ENCODE results near the gene TPD52L1. TPM values are rescaled to one million over a fixed set of nuclear protein-coding genes. Genes with fewer than 3 reads are reported as not detected.

Gene TPD52L1
- polyA plus RNA-seq, 3 donors: 95.6 to 114 (median 109) TPM

DNA sequence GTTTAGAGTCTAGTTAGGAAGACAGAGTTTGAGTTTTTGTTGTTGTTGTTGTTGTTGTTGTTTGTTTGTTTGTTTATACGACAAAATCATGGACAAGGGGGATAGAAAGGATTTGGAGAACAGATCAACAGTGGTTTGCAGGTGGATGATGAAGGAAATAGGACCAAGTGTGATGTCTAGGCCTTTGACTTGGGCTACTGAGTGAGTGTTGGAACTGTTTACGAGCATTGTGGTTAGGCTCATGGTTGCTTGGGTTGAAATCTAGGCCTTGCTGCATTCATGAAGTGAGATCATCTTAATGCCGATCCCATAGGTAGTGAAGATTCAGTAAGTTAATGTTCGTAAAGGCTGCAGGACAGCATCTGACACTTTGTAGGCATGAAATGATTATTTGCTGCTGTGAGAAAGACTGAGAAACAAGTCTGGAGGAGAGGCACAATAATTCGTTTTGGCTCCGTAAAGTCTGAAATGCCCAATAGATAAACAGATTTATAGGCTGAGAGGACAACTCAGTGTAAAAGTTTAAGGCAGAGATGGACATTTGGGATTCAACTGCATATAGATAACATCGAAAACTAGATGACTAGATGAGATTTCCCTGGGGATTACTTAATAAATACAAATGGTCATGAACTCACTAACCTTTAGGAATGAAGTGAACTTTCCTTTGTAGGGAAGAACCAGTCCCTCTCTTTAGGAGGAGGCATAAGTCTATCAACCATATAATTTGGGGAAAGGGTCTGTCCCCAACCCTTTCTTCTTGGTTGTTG lies 78.2 kb downstream of the TPD52L1 start:
- DNase-seq (ENCODE audit: low read depth in 3 of 3, low spot score in 2 of 3): no peak

DNA sequence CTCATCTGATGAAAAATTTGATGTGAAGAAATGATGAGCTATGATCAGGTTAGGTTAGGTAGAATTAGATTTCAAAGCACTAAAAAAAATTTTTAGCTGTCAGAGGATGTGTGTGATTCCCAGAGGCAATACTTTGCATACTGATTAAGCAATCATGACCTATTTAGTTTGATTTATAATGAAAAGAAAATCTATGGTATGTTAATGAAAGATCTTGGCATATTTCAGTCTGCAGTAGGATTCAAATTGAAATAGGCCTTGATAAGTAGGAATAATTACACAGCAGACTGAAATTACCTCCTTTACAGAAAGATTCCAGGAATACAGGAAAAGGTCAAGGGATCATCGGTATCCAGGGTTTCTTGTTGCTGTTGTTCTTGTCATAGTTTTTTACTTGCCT lies 78.9 kb downstream of the TPD52L1 start:
- no peak for DNase-seq (ENCODE audit: low read depth in 3 of 3, low spot score in 2 of 3)

DNA sequence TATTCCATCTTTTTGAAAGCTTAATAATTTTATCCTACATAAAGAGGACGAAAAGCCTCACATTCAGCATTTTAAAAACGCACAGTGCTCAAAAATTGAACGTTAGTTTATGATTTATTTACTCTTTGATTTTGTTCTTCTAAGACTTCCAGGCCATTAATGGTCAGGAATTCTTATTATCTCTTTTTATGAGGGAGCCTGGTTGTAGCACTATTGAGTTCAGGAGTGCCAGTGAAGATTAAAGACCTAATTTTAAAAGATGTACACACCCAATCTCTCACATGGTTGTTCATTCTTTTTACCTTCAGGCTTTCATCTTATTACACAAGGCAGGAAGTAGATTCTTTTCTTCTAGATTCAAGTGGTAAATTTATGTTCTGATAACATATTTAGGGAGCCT lies 79.6 kb downstream of the TPD52L1 start:
- DNase-seq (ENCODE audit: low read depth in 3 of 3, low spot score in 2 of 3): no peak

DNA sequence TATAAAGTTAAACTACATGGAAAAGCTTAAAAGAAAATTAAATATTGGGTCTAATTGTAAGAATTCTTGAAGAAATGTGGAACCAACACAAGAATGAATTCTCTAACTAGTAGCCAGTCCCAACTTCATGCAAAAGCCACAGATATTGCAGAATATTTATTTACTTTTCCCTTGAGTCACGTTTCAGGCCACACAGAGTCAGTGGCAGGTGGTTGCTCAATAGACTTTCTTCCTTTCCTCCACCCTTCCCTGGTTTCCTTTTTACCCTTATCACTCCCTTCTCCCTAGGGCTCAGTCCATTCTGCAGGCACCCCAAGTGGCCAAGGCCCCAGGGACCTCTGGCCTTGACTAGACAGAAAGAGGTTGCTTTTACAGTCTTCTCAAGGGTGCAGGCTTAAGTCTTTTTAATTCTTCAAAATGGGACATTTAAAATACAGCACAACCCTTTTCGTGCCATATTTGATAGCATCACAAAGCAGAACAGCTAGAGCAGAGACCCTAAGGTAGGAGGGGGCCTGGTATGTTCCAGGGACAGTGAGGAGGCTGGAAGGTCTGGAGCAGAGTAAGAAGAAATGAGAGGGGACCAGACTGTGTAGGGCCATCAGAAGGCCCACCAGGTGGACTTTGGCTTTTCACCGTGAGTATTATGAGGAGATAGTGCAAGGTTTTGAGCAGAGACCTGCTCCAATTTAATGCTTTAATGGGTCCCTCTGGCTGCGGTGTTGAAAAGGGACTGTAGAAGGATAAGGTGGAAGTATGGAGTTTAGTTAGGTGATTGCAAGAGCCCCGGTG lies 83.2 kb downstream of the TPD52L1 start:
- no peak for DNase-seq (ENCODE audit: low read depth in 3 of 3, low spot score in 2 of 3)

DNA sequence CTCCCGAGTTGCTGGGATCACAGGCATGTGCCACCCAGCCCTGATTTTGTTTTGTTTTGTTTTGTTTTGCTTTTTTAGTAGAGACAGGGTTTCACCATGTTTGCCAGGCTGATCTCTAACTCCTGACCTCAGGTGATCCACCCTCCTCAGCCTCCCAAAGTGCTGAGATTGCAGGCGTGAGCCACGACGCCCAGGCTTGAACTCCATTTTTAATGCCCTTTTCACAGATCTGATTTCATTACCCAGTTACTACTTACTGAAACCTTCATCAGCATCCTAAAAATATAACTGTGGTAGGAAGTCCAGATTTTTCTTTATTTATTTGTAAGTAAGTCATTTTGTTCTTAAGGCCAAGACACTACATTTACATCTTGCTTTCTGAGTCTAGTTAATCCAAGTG lies 84.2 kb downstream of the TPD52L1 start:
- DNase-seq (ENCODE audit: low read depth in 3 of 3, low spot score in 2 of 3): no peak

DNA sequence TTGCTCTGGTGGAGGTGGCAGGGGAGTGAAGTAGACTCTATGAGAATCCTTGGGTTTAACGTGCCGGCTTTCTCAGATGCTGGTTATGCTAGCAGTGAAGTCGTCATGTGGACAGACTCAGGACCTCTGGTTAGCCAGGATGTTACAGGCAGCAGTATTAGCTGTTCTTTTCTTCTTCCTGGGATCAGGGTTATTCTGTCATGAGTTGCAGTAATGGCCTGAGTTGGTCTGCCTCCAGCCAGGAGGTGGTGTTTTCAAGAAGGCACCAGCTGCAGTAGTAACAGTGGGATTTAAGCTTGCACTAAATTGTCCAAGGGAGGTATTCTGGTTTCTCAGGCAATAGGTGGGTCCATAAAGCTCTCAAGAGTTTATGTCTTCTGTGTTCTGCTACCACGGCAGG lies 91.5 kb downstream of the TPD52L1 start:
- no peak for DNase-seq (ENCODE audit: low read depth in 3 of 3, low spot score in 2 of 3)

DNA sequence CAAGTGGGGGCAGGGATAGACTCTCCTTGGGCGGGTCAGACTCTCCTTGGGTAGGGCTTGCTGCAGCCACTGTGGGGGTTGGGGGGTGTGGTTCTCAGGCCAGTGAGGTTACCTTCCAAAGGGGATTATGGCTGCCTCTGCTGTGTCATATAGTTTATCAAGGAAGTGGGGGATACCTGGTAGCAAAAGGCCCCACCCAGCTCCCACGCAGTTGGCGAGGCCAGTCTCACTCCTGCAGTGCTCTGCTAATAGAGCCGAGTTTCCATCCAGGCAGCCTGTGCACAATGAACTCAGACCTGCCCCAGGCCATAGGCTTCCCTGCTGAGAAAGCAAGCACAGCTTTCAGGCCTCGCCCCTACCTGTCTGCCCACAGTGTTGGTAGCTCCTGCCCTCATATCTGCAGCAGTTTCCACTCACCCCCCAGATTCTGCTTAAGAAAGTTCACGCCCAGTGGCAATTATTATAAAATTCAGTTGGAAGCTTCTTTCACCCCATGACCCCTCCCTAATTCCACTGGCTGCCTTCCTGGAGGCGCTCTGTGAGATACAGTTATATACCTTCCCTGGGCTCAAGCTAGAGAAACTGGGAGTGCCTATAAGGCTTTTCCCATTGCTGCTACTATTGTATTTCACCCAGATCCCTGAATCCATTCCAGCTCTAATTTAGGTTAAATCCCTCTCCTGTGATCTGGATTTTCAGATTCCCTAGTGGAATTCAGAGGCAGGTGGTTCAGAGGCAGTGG lies 92.1 kb downstream of the TPD52L1 start:
- no peak for DNase-seq (ENCODE audit: low read depth in 3 of 3, low spot score in 2 of 3)

DNA sequence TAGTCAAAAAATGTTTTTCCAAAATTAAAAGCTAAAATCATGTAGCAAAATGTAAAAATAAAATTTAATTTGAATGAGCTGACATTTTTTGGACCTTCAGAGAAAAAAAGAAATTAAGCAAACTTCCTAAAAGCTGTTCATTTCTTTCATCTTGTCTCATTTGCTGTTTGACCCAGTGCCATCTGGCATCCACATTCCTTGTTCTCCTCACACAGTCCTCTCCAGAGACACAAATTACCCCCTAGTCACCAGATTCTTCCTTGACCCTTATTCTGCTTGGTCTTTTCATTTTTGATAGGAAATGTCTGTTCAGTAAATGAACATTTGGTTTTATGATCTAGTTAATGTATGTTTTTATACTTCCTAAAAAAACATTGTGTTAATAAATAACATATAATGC lies 93.0 kb downstream of the TPD52L1 start:
- DNase-seq (ENCODE audit: low read depth in 3 of 3, low spot score in 2 of 3): no peak

DNA sequence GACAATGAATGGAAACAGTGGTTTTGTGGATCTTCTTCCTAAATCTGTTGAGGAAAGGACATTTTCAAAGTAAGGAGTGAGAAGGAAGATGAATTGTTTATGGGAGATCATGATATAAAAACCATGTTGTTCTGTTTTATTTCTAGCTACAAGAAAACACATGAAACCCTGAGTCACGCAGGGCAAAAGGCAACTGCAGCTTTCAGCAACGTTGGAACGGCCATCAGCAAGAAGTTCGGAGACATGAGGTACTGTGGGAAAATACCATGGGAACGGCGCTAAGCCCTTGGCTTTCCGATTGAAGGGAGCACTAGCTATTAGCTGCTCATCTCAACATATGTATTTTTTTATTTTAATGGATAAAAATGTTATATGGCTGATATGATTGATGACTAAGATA lies 94.6 kb downstream of the TPD52L1 start:
- no peak for DNase-seq (ENCODE audit: low read depth in 3 of 3, low spot score in 2 of 3)

DNA sequence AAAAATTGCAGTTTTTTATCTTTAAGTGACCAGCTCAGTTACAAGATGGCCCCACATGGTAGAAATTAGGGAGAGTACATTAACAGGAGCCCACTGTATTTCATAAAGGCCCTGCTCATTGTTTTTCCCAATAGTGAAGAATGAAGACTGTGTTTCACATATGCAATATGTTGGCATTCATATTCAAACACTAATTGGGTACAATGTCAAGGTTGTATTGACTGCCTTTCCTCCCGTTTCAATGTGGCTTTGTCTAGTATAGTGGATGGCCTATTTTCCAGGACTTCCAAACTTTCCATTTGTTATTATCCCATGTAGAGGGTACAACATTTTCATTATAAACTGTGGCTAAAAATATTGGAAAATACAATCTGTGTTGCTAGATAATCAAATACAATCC lies 96.9 kb downstream of the TPD52L1 start:
- no peak for DNase-seq (ENCODE audit: low read depth in 3 of 3, low spot score in 2 of 3)

DNA sequence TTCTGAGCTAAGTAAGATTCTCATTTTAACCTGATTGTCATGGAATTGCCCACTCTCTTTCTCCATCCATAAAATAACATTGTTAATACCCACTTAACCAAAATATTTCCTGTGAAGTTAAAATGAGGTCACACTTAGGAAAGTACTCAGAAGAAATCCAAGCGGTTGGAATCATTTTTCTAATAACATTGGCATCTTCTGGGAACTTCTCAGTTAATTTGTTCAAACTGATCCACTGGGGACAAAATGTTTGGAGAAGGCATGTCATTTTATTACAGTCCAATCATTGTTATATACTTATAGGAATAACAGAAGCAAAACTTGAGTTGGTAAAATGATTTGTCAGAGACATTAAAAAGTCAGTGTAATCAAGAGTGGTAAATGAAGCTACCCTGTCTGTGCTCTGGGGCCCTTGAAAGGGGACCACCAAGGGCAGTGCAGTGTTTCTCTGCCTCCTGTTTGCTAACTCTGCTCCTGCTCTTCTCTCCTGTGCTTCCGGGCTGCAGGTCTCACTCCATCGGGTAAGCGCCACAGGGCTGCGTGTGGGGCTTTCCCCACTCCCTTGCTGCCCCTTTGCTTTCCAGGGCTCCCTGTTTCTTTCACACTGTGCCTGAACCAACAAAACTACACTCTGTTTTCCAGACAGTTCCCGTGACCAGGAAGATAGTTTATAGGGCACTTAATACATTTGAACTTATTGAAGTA lies 98.1 kb downstream of the TPD52L1 start:
- DNase-seq (ENCODE audit: low read depth in 3 of 3, low spot score in 2 of 3): no peak

DNA sequence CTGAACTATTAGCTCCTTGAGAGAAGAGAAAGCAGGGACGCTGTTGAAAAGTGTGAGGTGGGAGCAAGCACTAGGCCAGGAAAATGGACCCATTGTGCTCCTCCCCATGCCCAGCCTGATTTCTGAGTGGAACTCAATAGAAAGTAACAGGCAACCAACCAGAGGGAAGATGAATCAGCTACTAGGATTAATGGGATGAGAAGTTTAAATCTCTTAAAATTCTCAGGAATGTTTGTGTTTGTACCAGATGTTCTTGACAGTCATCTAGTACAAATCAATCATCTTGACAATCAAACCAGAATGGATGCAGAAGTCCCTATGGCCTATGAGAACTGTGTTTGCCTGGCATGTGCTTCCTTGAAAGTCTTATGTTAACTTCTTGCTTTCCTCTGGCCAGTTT lies 99.3 kb downstream of the TPD52L1 start:
- no peak for DNase-seq (ENCODE audit: low read depth in 3 of 3, low spot score in 2 of 3)

DNA sequence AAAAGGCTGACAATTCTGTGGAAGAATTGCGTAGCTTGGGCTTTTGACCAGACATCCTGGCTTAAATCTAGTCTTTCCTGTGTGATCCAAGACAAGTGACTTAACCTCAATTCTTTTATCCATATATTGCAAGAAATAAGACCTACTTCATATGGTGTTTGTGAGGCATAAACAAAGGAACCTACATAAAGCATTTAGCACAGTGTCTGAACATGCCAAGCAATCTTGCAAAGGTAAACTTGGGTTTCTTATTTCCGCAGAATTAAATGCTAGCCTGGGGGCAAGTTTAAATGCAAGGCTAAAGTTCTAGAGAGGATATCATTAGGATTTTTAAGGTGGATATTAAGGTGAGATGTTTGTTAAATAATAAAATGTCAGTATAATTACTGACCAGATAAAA lies 100.3 kb downstream of the TPD52L1 start:
- no peak for DNase-seq (ENCODE audit: low read depth in 3 of 3, low spot score in 2 of 3)

DNA sequence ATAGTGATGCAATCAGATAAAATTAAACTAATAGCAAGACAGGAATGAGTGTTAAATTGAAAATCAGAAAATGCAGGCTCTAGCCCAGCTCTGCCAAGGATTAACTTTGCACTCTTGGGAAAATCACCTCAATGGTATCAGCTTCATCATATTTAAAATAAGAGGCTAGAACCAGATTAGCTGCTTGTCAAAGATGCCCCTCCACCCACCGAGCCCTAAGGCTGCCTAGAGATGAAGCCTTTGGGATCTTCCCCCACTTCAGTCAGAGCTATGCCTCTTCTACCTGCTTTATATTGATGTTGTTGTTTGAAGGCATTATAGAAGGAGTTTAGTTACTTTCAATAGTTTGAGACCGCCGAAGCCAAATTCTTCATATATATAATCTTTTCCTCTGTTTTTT lies 100.7 kb downstream of the TPD52L1 start:
- no peak for DNase-seq (ENCODE audit: low read depth in 3 of 3, low spot score in 2 of 3)

DNA sequence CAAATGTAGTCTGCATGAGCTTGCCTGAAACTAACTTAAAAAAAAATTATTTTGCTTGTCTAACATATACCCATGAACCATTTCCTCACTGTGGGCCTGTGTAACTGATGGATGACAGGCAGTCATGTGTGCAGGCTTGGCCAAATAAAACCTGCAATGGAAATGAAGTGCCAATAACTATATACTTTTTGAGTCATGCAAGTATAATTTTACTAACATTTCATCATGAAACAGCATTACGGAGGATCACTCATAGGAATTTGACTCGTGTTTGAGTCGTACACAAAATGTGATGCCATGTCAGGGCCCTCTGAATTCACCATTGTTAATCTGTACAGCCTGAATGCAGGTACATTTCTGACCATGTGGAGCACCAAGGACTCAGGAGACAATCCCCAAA lies 101.6 kb downstream of the TPD52L1 start:
- no peak for DNase-seq (ENCODE audit: low read depth in 3 of 3, low spot score in 2 of 3)

DNA sequence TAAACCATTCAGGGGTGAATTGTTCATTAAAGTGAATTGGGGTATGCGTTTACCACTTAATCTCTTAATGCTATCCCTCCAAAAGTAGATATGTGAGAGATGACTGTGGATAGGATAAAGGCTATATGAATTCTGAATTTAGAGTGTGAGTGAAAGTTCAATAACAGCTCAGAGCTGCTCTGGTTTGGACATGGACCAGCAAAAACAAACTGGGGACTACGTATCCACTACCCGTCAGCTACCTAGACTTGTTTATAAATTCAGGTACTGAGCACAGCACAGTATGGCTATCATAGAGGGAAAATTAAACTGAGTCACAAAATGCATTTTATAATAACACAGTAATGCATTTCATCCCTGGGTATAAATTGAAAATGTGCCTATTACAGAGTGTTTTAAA lies 103.8 kb downstream of the TPD52L1 start:
- no peak for DNase-seq (ENCODE audit: low read depth in 3 of 3, low spot score in 2 of 3)

DNA sequence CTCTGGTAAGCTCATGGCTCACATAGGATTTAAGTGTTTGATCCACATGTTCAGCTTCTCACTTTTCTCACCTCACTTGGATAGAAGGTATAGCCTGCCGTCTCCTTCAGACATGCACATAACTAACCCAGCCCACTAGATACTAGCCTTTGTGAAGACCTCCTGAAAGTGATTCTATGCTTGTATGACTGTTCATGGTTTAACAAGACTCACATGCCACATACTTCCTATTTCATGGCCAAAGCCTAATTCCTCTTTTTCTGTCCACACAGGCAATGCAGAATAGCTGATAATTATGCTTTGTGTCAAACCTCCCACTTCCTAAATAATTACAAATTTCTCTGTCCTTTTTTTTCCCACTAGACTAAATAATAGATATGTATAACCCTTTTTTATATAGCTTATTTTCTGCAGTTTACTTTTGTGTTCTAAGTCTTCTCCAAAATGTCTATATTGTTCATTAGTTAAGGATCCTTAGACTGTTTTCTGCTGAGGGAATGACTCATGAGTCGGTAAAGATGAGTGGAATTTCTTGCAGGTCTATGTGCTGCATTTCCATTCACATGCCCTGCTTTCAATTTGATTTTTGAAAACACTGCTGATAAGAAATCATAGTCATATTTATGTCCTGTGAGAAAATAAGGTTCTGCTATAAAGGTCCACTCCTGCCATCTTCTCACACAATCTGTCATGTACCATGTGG lies 105.2 kb downstream of the TPD52L1 start:
- no peak for DNase-seq (ENCODE audit: low read depth in 3 of 3, low spot score in 2 of 3)

DNA sequence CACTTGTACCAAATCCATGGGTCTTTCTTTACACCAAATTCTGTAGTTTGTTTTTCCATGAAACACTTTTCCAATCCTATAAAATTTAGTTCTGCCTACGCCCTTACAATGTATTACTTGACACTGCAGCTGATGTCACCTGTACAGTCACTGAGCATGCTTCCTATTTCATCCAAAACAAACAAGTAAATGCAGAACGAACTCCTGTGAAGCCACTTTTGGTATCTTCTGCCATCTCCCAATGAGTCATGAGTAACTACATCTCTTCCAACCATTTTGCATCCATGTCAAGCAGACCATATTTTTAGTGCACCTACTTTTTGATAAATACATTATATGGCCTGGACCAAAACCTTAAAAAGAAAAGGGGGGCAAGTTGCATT lies 105.8 kb downstream of the TPD52L1 start:
- DNase-seq (ENCODE audit: low read depth in 3 of 3, low spot score in 2 of 3): no peak

DNA sequence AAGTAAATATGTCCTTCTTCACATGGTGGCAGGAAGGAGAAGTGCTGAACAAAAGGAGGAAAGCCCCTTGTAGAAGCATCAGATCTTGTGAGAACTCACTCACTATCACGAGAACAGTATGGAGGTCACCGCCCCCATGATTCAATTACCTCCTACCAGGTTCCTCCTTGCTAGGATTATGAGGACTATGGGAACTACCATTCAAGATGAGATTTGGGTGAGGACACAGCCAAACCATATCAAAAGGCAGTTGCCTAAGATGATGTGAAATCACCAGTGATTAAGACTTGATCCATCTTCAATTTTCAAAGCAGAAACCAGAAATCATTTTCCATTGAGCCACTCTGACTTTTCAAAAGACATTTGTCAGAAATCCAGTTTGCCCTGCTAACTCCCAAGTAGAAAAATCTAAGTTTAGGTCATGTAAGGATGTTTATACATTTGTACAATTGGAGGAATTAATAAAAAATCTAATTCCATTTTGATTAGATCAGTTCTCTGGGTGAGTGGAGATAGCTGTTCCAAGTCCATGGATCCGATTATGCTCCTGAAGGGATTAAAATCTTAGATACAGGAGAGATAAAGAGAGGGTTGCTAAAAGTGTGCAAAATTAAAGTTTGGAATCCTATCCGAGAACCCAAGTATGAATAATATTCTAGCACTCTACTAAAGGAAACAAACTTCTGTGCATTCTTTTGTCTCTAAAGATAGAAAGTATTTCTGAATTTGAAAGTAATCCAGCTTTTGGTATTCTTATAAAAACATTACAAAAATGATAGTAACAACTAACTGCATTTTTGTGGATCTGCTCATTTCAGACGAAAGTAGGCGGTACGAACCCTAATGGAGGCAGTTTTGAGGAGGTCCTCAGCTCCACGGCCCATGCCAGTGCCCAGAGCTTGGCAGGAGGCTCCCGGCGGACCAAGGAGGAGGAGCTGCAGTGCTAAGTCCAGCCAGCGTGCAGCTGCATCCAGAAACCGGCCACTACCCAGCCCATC lies 108.7 kb downstream of the TPD52L1 start:
- DNase-seq (ENCODE audit: low read depth in 3 of 3, low spot score in 2 of 3): no peak
